Thyroid gland (tissue), 4 donors: ENCODE measurements around the gene BRD8.

ENCODE experiments used
- POLR2A ChIP-seq, 2 donors: fragments of 450-650 bp; IDR thresholded peaks; one replicate each; pipeline ENCODE4 v1.6.1; 2017; ENCODE audit warnings: antibody characterized with exemption in 2 of 2, mild to moderate bottlenecking in 2 of 2, moderate library complexity in 1 of 2
- TF ChIP-seq, protein P1 (sequence below), 6 experiments: fragments of 200-600 bp in 3 of 6; fragments of 450-650 bp in 3 of 6; sonication (generic) in 3 of 6; IDR thresholded peaks; one replicate each; pipeline ENCODE4 v1.5.1; 2016 to 2019; ENCODE audit warnings: antibody characterized with exemption in 6 of 6, mild to moderate bottlenecking in 2 of 6, inconsistent platforms in 1 of 6, moderate library complexity in 1 of 6

DNA sequence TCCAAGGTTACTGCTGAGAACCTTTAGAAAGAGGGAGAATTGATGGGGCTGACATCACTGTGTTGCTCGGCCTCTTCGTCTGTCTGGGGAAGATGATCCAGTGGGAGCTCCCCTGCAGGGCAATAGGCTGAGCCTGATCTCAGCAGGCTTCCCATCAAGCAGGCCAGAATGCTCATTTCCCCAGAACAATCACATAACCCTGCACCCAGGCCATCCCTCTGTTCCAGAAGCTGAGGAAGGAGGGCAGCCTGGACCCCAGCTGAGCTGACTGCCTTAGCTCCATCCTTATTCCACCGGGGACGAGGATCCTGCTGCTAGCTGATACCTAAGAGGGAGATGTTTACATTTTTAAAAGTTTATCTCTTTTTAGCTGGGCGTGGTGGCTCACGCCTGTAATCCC, 46.3 kb upstream of the BRD8 start:
- TF ChIP-seq, protein P1, sequence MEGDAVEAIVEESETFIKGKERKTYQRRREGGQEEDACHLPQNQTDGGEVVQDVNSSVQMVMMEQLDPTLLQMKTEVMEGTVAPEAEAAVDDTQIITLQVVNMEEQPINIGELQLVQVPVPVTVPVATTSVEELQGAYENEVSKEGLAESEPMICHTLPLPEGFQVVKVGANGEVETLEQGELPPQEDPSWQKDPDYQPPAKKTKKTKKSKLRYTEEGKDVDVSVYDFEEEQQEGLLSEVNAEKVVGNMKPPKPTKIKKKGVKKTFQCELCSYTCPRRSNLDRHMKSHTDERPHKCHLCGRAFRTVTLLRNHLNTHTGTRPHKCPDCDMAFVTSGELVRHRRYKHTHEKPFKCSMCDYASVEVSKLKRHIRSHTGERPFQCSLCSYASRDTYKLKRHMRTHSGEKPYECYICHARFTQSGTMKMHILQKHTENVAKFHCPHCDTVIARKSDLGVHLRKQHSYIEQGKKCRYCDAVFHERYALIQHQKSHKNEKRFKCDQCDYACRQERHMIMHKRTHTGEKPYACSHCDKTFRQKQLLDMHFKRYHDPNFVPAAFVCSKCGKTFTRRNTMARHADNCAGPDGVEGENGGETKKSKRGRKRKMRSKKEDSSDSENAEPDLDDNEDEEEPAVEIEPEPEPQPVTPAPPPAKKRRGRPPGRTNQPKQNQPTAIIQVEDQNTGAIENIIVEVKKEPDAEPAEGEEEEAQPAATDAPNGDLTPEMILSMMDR (IDR thresholded peaks at IDR 0.05): no peak
- TF ChIP-seq POLR2A (IDR thresholded peaks at IDR 0.05): no peak
